Fibroblast of skin of right quadriceps (primary cell): ENCODE measurements around the gene IGF1.

Experiments used
- DNase-seq: peaks from one replicate; pipeline ENCODE4 v3.0.0-alpha.2; 2013

The IGF1 gene

DNA sequence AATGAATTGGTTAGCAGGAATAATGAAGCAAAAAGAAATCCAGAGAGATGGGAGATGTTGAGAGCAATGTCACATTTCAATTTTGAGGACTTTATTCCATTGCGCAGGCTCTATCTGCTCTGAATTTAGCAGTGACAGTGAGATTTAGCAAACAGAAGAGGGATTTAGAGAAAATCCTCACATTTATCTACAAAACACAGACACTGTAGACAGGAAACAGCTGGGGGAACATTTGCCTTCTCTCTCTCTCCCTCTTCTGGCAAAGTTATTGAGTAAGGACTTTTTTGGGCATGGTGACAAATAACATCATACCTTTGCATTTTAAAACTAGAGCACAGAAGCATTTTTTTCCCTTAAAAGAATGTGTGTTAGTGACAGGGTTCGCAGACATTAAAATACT, at the start of gene IGF1:
Gene IGF1 (minus strand): TSS at position 158 of the 400 bp plus-strand sequence. CDS start 182 bp downstream, outside the sequence.
- peak; percentile 54 for DNase-seq

- DNase-seq = peak; percentile 44
These were observed 47.7 kb upstream of the IGF1 start for GRCh38 chr12:102528111-102528510.

- DNase-seq = peak; percentile 73
These were observed 46.9 kb upstream of the IGF1 start for GRCh38 chr12:102527171-102527720.

DNA sequence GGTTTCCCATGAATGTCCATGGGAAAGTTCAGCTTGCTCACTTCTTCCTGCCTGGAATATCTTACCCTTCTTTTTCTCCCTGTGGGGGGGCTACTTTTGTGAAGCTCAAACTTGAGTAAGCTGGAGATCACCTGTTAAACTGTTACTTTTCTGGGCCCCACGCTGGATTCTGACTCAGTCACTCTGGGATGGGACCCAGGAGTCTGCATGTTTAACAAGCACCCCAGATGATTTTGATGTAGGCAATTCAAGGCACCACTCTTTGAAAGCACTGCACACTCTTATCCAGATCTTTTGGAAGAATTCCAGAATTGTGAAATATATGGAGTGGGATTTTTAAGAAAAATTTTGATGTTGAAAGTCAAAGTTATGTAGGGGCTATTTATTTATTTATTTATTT, 46.3 kb upstream of the IGF1 start:
- peak; percentile 37 for DNase-seq

GRCh38 chr12:102522768-102523167, 42.4 kb upstream of the IGF1 start:
- DNase-seq = no peak

GRCh38 chr12:102521662-102522277, 41.4 kb upstream of the IGF1 start:
- DNase-seq = no peak

DNA sequence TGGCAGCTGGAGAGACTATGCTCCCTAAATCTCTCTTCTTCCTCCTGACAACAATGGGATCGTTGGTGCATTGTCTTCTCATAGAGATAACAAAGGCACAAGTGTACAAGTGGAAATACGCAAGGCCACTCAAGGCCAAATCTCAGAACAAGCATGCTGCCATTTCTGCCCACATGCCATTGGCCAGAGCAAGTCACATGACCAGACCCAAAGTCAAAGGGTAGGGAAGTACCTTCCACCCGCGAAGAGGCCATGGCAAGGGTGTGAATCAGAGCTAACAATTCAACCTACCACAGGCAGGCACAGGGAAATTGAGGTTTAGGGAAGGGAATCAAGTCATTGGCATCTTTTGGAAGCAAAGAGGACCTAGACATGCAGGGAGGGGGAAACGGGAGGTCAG, 38.5 kb upstream of the IGF1 start:
- no peak for DNase-seq

GRCh38 chr12:102514696-102515095, 34.3 kb upstream of the IGF1 start:
- DNase-seq = no peak

DNA sequence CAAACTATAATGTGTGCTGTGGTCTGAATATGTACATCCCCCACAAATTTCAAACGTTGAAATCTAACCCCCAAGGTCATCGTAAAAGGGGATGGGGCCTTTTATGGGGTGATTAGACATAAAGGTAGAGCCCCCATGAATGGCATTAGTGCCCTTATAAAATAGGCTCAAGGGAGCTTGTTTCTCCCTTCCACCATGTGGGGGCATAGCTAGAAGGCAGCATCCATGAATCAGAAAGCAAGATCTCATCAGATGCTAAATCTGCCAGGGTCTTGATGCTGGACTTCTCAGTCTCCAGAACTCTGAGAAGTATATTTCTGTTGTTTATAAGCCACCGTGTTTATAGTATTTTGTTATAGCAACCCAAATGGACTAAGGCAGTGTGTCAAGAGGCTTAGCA, 33.4 kb upstream of the IGF1 start:
- DNase-seq = no peak

DNA sequence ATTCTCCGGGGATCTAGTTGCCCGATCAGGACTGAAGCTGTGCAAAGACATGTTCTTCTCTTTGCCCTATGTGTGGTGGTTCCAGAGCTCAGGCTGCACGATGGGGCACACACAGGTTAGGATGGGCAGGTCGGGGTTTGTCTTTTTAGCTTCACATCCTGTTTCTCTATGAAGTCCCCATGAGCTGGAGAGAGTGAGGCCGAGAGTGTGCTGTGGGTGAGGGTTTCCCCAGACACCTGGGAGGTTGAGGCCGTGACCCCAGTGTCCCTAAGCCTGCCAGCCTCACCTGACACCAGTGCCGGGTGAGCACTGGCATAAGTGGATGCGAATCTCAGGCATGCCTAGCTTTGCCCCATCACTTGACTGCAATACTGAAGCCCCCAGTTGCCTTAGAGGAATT, 32.9 kb upstream of the IGF1 start:
- no peak for DNase-seq

- no peak for DNase-seq
These were observed 32.2 kb upstream of the IGF1 start for GRCh38 chr12:102512523-102512922.

GRCh38 chr12:102511575-102511974, 31.2 kb upstream of the IGF1 start:
- DNase-seq = no peak

GRCh38 chr12:102510463-102510862, 30.1 kb upstream of the IGF1 start:
- DNase-seq = no peak

- DNase-seq = no peak
These were observed 29.7 kb upstream of the IGF1 start for GRCh38 chr12:102510031-102510430.

DNA sequence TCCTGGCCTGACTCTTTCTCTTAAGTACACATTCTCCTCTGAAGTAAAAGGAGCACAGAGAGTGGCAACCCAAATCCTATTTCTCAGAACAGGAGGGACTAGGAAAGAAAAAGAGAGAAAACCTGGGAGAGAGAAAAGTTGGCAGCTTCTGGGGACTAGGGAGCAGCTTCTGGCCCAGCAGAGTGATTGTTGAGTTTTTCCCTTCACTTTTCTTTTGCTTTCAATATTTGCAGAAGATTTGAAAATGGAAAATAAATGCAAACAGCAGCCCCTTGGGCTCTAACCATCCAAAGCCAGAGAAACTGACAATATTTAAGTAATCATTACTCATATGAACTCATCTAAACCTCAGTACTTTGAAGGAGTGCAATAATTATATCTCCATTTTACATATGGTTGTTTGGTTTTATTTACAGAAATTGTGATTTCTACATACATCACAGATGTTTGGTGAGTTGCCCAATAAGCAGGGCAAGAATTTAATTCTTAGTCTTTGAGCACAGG, 28.8 kb upstream of the IGF1 start:
- no peak for DNase-seq

GRCh38 chr12:102508052-102508451, 27.7 kb upstream of the IGF1 start:
- DNase-seq = no peak

DNA sequence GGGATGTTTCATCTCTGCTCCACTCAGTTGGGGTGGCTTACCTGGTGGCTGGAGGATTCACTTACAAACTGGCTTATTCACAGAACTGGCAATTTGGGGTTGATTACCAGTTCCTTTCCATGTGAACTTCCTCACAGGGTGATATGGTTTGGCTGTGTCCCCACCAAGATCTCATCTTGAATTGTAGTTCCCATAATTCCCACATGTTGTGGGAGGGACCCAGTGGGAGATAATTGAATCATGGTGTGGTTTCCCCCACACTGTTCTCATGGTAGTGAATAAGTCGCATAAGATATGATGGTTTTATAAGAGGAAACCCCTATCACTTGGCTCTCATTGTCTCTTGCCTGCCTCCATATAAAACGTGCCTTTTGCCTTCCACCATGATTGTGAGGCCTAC, 26.9 kb upstream of the IGF1 start:
- DNase-seq = no peak

DNA sequence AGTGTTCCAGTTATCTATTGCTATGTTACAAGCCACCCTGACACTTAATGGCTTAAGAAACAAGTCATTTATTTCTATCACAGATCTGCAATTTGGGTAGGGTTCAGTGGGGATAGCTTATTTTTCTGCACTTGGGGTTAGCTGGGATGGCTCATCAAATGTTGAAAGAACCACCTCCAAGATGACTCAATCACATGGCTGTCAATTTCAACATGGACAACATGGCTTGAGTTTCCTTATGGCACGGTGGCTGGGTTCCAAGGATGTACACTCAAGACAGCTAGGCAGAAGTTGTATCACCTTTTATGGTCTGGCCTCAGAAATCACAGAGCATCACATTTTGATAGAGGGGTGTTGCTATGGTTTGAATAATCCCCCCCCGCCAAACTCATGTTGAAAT, 24.5 kb upstream of the IGF1 start:
- DNase-seq = no peak

GRCh38 chr12:102504280-102504679, 23.9 kb upstream of the IGF1 start:
- no peak for DNase-seq

DNA sequence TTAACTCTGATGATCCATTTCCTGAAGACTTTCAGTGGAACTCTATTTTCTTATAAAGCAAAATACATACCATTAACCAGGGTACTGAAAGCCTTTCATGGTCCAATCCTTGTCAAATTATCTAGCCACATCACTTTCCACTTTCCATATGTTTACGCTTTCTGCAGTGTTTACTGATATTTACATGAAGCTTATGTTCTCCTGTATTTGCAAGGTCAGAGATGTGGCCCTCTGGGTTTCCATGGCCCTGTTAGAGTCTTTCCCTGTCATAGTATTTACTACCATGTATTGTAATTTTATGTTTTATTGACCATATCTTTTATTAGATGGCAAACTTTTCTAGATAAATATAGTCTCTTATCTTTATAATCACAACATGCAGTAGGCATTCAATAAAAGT, 23.5 kb upstream of the IGF1 start:
- DNase-seq = no peak

DNA sequence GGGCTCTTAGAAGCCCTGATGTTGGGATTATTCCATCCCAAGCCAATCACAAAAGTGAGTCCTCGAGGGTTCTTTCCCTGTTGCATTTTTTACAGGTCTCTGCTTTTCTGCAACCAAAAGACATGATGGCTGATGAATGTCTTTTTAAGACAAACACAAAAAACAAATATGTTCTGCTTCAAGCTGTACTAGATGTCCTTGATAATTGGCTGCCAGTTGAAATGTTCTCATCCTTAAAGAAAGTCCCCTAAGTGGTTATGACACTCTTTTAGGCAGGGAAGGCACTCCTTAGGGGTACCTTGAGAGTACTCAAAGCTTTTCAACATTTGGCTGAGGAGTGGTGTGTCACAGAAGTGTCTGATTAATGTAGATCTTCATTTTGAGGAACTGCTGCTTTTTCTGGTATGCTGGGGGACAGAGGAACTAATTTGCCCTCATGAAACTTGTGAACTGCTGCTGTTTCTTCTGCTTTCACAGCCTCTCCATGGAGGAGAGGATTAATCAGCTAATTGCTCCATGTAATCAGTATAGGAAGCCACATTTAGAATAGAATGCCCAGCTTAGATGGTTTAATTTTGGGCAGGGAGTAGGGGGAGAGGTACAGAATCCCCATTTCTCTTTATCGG, 22.8 kb upstream of the IGF1 start:
- DNase-seq = no peak

DNA sequence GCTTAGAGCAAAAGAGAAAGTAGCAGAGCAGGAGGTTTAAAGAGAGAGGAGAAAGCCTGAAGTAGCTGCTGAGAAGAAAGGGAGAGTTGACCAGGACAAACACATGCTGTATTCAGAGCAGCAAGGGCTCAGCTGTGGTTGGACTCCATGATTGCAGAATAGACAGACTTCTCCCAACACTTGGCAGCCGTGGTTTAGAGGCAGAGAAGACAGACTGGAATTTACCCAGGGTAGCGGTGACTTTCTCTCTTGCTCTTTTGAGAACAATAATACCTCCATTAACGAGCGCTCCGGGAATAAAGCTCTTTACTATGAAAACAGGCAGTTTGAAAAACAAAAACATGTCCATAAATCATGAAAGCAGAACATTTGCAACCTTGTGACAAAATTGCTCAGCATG, 21.4 kb upstream of the IGF1 start:
- no peak for DNase-seq

DNA sequence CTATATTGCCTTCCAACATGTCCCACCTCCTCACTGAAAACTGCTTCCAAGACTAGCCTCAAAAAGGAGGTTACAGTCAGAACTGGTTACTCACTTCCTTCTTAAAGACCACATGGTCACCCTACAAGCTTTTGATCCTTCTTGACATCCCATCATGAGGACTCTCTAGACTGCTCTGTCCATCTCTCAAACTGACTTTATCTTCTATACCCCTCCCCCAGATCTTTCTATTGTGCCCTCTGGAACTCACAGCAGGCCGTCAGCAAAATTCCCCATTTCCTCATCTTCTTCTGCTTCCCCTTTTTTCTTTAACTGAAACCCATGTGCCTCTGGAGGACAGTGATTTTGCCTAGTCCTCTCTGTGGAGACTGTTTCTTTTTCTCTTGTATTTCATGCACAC, 18.1 kb upstream of the IGF1 start:
- no peak for DNase-seq

- no peak for DNase-seq
These were observed 17.4 kb upstream of the IGF1 start for GRCh38 chr12:102497743-102498142.

DNA sequence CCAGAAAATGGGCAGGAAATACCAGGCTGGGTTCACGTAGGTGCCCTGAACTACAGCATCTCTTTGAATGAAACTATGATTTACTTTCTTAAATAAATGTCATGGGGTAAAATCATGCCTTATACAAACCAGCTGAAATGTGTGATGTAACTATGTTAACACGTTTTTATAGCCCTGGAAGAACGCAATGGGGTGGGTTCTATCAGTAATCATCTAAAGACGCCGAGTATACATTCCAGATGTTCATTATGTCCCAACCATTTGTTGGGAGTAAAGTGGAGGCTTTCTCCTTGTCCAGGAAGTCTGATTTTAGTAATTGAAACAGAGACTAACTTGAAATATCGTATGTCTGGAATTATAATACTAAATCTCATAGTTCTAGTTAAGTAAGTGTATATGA, 16.2 kb upstream of the IGF1 start:
- DNase-seq = peak; percentile 39
